Measurements from ENCODE around the gene GALNT12.

GALNT12 gene

DNA sequence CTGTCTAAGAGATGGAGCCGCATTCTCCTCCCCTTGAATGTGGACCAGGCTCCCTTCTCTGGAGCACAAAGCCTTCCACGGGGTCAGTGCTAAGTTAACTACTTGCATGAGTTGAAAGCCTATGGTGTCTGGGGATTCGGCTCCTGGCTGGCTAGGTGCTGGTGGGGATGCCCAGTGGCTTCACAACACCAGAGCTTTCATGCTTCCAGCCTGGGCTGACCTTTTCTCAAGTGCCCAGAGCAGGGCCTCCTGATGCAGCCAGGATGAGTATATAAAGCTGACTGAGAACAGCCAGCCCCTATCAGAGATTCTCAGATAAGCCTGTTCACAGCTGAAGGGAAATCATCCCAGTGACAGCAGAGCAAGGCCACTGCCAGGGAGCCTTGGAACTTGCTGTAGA is 11.8 kb downstream of the GALNT12 start:
- H3K4me3 ChIP-seq (ENCODE audit: low read depth, low read length) = no peak overlapping the region
- TF ChIP-seq, protein P1, sequence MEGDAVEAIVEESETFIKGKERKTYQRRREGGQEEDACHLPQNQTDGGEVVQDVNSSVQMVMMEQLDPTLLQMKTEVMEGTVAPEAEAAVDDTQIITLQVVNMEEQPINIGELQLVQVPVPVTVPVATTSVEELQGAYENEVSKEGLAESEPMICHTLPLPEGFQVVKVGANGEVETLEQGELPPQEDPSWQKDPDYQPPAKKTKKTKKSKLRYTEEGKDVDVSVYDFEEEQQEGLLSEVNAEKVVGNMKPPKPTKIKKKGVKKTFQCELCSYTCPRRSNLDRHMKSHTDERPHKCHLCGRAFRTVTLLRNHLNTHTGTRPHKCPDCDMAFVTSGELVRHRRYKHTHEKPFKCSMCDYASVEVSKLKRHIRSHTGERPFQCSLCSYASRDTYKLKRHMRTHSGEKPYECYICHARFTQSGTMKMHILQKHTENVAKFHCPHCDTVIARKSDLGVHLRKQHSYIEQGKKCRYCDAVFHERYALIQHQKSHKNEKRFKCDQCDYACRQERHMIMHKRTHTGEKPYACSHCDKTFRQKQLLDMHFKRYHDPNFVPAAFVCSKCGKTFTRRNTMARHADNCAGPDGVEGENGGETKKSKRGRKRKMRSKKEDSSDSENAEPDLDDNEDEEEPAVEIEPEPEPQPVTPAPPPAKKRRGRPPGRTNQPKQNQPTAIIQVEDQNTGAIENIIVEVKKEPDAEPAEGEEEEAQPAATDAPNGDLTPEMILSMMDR (IDR thresholded peaks at IDR 0.05; ENCODE audit: low read depth, low read length, missing control alignments) = no peak
- no peak for DNase-seq (ENCODE audit: low read depth)
- in situ Hi-C loops (cut with HindIII; ENCODE audit: low sequenced_read_pairs) = no loop called here

DNA sequence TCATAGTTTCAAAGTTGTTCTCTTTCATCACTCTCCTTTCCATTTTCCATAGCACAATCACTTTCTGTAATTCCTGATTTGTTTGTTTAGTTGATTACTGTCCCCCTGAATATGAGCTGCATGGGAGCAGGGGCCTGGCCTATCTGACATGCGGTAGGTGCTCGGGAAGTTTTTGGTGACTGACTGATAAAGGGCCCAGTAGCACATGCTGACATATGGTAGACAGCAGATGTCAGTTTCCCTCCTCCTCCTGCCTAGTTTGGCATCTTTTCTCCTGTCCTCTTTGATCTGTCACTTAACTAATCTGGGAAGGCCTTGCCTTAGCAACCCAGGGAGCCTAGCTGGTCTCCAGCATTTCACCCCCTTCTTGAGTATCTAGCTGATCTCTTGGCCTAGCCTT is 14.4 kb downstream of the GALNT12 start:
- in situ Hi-C loops (cut with HindIII; ENCODE audit: low sequenced_read_pairs) = no loop called here
- TF ChIP-seq, protein P1 (IDR thresholded peaks at IDR 0.05; ENCODE audit: low read depth, low read length, missing control alignments) = no peak
- H3K4me3 ChIP-seq (ENCODE audit: low read depth, low read length) = no peak overlapping the region
- no peak for DNase-seq (ENCODE audit: low read depth)

DNA sequence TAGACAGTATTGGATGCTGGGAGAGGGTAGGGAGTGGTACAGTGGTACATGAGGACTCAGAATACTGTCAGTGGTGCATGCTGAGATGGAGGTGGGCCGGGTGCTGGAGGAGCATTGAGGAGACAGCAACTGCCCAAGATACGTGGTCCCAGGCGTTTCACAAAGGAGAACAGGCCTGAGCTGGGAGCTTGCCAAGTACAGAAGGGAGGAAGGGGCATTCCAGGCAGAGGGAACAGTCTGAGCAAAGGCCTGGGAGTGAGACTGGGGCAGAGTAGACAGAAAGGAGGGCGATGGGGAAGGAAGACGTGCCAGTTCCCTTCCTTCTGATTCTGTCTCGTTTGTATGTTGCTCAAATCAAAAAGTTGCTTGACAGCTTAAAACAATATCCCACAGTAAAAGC is 15.2 kb downstream of the GALNT12 start:
- TF ChIP-seq, protein P1 (IDR thresholded peaks at IDR 0.05; ENCODE audit: low read depth, low read length, missing control alignments) = no peak
- in situ Hi-C loops (cut with HindIII; ENCODE audit: low sequenced_read_pairs) = no loop called here
- DNase-seq (ENCODE audit: low read depth) = no peak
- no peak overlapping the region for H3K4me3 ChIP-seq (ENCODE audit: low read depth, low read length)

DNA sequence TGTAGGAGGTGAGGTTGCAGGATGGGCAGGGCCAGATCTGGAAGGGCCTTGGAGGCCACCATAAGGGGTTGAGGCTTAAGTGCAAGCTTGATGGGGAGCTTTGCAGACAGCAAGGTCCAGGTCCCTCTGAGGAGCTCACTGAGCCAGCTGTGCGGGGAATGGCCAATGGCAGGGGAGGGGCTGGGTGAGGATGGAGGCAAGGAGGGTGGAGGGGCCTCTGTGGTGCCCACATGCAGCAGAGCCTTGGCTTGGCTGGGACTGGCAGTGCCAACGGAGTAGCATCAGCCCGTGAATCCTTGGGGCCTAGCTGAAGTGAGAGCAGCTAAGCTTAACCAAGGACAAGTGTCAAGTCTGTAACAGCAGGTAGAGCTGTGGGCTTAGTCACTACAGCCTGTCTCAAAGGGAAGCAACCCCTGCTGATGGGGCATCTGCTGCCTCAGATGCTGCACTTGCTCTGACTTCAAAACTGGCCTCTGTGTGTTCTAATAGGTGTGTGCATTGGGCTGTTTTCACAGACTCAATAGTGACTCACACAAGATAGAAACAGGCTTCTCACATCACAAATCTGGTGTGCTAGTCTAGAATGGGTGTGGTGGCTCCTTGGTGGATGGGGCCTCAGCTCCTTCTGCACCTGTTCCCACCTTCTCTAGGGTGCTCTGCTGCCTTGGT is 16.3 kb downstream of the GALNT12 start:
- in situ Hi-C loops (cut with HindIII; ENCODE audit: low sequenced_read_pairs) = no loop called here
- TF ChIP-seq, protein P1 (IDR thresholded peaks at IDR 0.05; ENCODE audit: low read depth, low read length, missing control alignments) = no peak
- DNase-seq (ENCODE audit: low read depth) = no peak
- H3K4me3 ChIP-seq (ENCODE audit: low read depth, low read length) = no peak overlapping the region

DNA sequence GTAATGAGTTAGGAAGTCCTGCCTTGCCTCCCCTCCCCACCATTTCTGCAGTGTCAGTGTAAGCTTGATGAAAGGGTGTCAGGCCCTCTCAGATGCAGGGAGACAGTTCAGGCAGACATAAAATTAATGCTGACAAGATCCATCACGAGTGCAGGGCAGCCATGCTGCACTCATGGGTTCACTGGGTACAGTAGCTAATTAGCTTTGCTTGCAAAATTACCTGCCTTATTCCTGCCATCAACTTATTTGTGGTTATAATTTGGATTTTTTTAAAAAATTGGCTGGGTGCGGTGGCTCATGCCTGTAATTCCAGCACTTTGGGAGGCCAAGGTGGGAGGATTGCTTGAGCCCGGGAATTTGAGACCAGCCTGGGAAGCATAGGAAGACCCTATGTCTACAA is 17.9 kb downstream of the GALNT12 start:
- no peak for DNase-seq (ENCODE audit: low read depth)
- no peak overlapping the region for H3K4me3 ChIP-seq (ENCODE audit: low read depth, low read length)
- TF ChIP-seq, protein P1 (IDR thresholded peaks at IDR 0.05; ENCODE audit: low read depth, low read length, missing control alignments) = no peak
- in situ Hi-C loops (cut with HindIII; ENCODE audit: low sequenced_read_pairs) = no loop called here

DNA sequence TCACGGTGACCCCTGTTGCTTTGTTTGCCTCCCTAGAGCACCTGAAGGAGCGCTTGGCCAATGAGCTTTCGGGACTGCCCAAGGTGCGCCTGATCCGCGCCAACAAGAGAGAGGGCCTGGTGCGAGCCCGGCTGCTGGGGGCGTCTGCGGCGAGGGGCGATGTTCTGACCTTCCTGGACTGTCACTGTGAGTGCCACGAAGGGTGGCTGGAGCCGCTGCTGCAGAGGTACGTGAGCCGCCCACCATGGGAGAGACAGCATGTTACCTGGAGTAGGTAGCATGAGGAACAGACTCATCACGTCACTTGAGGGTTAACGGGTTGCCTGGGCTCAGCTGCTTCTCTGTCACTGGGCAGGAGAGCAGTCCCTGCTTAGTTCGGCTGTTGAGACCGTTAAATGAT is 19.2 kb downstream of the GALNT12 start:
- in situ Hi-C loops (cut with HindIII; ENCODE audit: low sequenced_read_pairs) = no loop called here
- no peak for DNase-seq (ENCODE audit: low read depth)
- H3K4me3 ChIP-seq (ENCODE audit: low read depth, low read length) = no peak overlapping the region
- TF ChIP-seq, protein P1 (IDR thresholded peaks at IDR 0.05; ENCODE audit: low read depth, low read length, missing control alignments) = no peak
